K562 (cell line): ENCODE results near the gene WIPF3. TPM values are rescaled to one million over a fixed set of nuclear protein-coding genes. Genes with fewer than 3 reads are reported as not detected.

Source experiments
- ATAC-seq: fragments of 200-7000 bp; cut with Tn5 transposase; 3 replicates; pipeline ENCODE4 v1.9.1; 2020; ENCODE audit warnings: moderate library complexity
- BruUV-seq: library from RNA; stranded (reverse); fragments of 400-500 nt; replicated peaks from 2 replicates; lab custom pipeline; 2021; lab: Mats Ljungman, UMichigan
- CTCF ChIA-PET: fragments of 300-600 bp; formaldehyde crosslinking; extraction: SDS; loops from one replicate; lab custom pipeline; 2021; ENCODE audit warnings: low intra/inter-chr PET ratio; lab: Yijun Ruan, JAX
- POLR2A ChIA-PET: fragments of 300-600, 350-650 bp; sonication (Branson Sonifier 250); formaldehyde crosslinking; extraction: SDS; loops from one replicate; lab custom pipeline; 2021; ENCODE audit warnings: antibody characterized with exemption, inconsistent platforms; lab: Yijun Ruan, JAX
- DNase-seq, 4 experiments: peaks; one replicate each; pipeline versions ENCODE4 v3.0.0 to v3.0.0-alpha.2; 2011 to 2018; ENCODE audit warnings: low spot score in 3 of 4, mixed read lengths in 3 of 4; ENCODE audit errors: extremely low read depth in 1 of 4
- FAIRE-seq: peaks from 2 replicates; lab custom pipeline; 2011; peaks lifted over from hg19 to GRCh38; lab: Jason Lieb, UNC
- H2AFZ ChIP-seq: 2 replicates; pipeline ENCODE4 v1.6.0; 2011; ENCODE audit warnings: low read depth, low read length, control low read depth, inconsistent platforms
- H3K27ac ChIP-seq: fragments of 200-600 bp; 3 replicates; pipeline ENCODE4 v1.8.0; 2011; ENCODE audit warnings: low read depth, mild to moderate bottlenecking, control low read depth, inconsistent platforms, low read length, moderate library complexity, mixed read lengths; ENCODE audit errors: extremely low read depth
- H3K27me3 ChIP-seq, 2 experiments: fragments of 300-600 bp in 1 of 2; 2 replicates in 1 of 2; 3 replicates in 1 of 2; pipeline versions ENCODE4 v1.6.0 to v1.8.0; 2011; ENCODE audit warnings: inconsistent platforms in 2 of 2, low read length in 2 of 2, mild to moderate bottlenecking in 1 of 2, mixed read lengths in 1 of 2, moderate library complexity in 1 of 2; ENCODE audit not compliant: control insufficient read depth in 2 of 2, insufficient read depth in 2 of 2
- H3K36me3 ChIP-seq: fragments of 300-600 bp; 3 replicates; pipeline ENCODE4 v1.8.0; 2011; ENCODE audit warnings: mild to moderate bottlenecking, low read length, inconsistent platforms; ENCODE audit not compliant: control insufficient read depth, insufficient read depth
- H3K4me1 ChIP-seq, 2 experiments: fragments of 200-600 bp in 1 of 2; replicated peaks in 1 of 2; 2 replicates in 1 of 2; 3 replicates in 1 of 2; pipeline versions ENCODE4 v1.5.1 to v1.8.0; 2011; ENCODE audit warnings: inconsistent platforms in 2 of 2, low read length in 2 of 2, mild to moderate bottlenecking in 1 of 2, mixed read lengths in 1 of 2, moderate library complexity in 1 of 2; ENCODE audit not compliant: control insufficient read depth in 2 of 2, insufficient read depth in 2 of 2
- H3K4me2 ChIP-seq: 2 replicates; pipeline ENCODE4 v1.6.1; 2011; ENCODE audit warnings: low read length, control low read depth, inconsistent platforms, mixed read lengths; ENCODE audit not compliant: insufficient read depth
- H3K4me3 ChIP-seq: fragments of 200-600 bp; sonication (generic), shearing (Covaris generic); 2 replicates; pipeline ENCODE4 v1.5.1; 2016; ENCODE audit warnings: control low read depth, inconsistent platforms
- H3K79me2 ChIP-seq: fragments of 200-600 bp; 3 replicates; pipeline ENCODE4 v1.8.0; 2011; ENCODE audit warnings: low read length, inconsistent platforms; ENCODE audit not compliant: control insufficient read depth, insufficient read depth
- H3K9ac ChIP-seq, 2 experiments: 2 replicates each; pipeline versions ENCODE4 v1.6.0 to v1.6.1; 2011; ENCODE audit warnings: low read depth in 2 of 2, low read length in 2 of 2, control low read depth in 1 of 2, inconsistent platforms in 1 of 2, mild to moderate bottlenecking in 1 of 2, mixed read lengths in 1 of 2; ENCODE audit not compliant: insufficient read depth in 1 of 2
- H3K9me1 ChIP-seq: one replicate; pipeline ENCODE4 v1.6.0; 2011; ENCODE audit warnings: inconsistent platforms, mild to moderate bottlenecking, low read length, moderate library complexity; ENCODE audit not compliant: control insufficient read depth, insufficient read depth
- H3K9me3 ChIP-seq: replicated peaks from 2 replicates; pipeline ENCODE4 v1.5.1; 2011; ENCODE audit warnings: low read depth, low read length, inconsistent platforms; ENCODE audit not compliant: control insufficient read depth, insufficient read depth
- H4K20me1 ChIP-seq: replicated peaks from 2 replicates; pipeline ENCODE4 v1.6.1; 2011; ENCODE audit warnings: low read length, inconsistent platforms, mixed read lengths; ENCODE audit not compliant: control insufficient read depth, insufficient read depth
- ESRRB ChIP-seq: fragments of 250-450 bp; sonication (Bioruptor Pico); IDR thresholded peaks from 2 replicates; pipeline ENCODE4 v1.5.0; 2020; ENCODE audit warnings: mild to moderate bottlenecking, moderate library complexity, borderline replicate concordance
- NR3C1 ChIP-seq: sonication (generic); formaldehyde crosslinking; IDR thresholded peaks from 2 replicates; pipeline ENCODE4 v1.8.1; 2022; ENCODE audit warnings: missing genetic modification reagents
- RAD21 ChIP-seq, 2 experiments: fragments of 250-450 bp in 1 of 2; fragments of 450-650 bp in 1 of 2; sonication (Bioruptor Pico) in 1 of 2; formaldehyde crosslinking in 1 of 2; IDR thresholded peaks in 1 of 2; conservative IDR thresholded peaks in 1 of 2; 2 replicates each; pipeline versions ENCODE4 v1.4.0 to v1.8.0; 2020 to 2022; ENCODE audit warnings: mild to moderate bottlenecking in 2 of 2, moderate library complexity in 1 of 2
- WGBS: fragments of 100-300 bp; shearing (Covaris generic); methylation state at CpG from one replicate; pipeline ENCODE4 v1.1.6; 2016; ENCODE audit warnings: low coverage, mixed read lengths; ENCODE audit not compliant: insufficient coverage; ENCODE audit errors: missing lambda C conversion rate; 5-methylcytosine and 5-hydroxymethylcytosine counted together
- in situ Hi-C: fragments of 300-500 bp; cut with MboI; formaldehyde crosslinking; loops from 4 replicates; pipeline ENCODE4 v1.15.0; 2018; ENCODE audit warnings: inconsistent platforms, mixed read lengths
- intact Hi-C: fragments of 100-400 bp; cut with micrococcal nuclease; formaldehyde crosslinking; loops from 2 replicates; pipeline ENCODE4 v1.14.2; 2022
- polyA plus RNA-seq, 8 experiments: library from polyadenylated mRNA; depleted of rRNA in 4 of 8; stranded (reverse) in 5 of 8; unstranded in 3 of 8; fragments of >200 nt; fragmentation: Nextera tagmentation in 2 of 8; fragmentation: Illumina TruSeq in 1 of 8; extraction: Ambion mirVana in 2 of 8; extraction: Trizol in 1 of 8; gene quantifications; 2 replicates each; pipeline versions ENCODE4 v1.2.1 to v1.2.3, GENCODE V29; 2011 to 2014; ENCODE audit warnings: inconsistent platforms in 1 of 8, missing spikeins in 1 of 8
- total RNA-seq, 7 experiments: library from RNA; depleted of rRNA in 6 of 7; stranded (reverse); fragments of >200 nt in 6 of 7; fragmentation: Illumina TruSeq in 2 of 7; extraction: Trizol in 2 of 7; gene quantifications; 2 replicates each; pipeline versions ENCODE4 v1.2.1 to v1.2.3, GENCODE V29; 2011 to 2021; ENCODE audit warnings: low replicate concordance in 1 of 7
- TF ChIP-seq, protein P1 (sequence below): fragments of 250-450 bp; sonication (Bioruptor Pico); IDR thresholded peaks from 2 replicates; pipeline ENCODE4 v1.4.0; 2020; ENCODE audit warnings: borderline replicate concordance
- TF ChIP-seq, protein P2 (sequence below), 3 experiments: IDR thresholded peaks in 2 of 3; conservative IDR thresholded peaks in 1 of 3; 2 replicates each; pipeline ENCODE4 v1.5.1; 2011 to 2012; ENCODE audit warnings: low read length in 3 of 3, mild to moderate bottlenecking in 3 of 3, control low read depth in 2 of 3, improper control_type of control experiment in 1 of 3, inconsistent platforms in 1 of 3, low read depth in 1 of 3, mixed read lengths in 1 of 3, moderate library complexity in 1 of 3; ENCODE audit not compliant: insufficient read depth in 2 of 3

The WIPF3 gene
- total and polyA plus RNA-seq, 9 of the 15 experiments (the other 6 are each of a cell fraction or from before 2014, with no cell fraction given) = 0.18 to 3.2 (median 1.7) TPM

DNA sequence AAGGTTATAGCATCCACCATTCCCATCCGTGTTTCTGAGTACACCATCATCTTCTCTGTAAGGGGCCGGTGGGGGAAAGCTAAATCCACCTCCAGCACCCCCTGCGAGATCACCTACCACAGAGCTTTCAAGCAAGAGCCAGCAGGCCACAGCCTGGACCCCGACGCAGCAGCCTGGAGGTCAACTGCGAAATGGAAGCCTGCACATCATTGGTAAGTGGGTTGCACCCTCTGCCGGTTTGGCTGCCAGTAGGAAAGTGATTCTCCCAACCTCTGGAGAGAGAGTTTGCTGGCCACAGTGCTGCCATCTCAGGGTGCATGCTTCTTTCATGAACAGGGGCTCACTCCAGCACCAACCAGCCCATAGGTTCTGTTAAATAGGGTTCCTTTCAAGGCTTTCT, 81.7 kb downstream of the WIPF3 start:
- Histone ChIP-seq H3K9me1 (no peaks in the 10 kb centered on the region), H3K9me3 (no peaks in the 10 kb centered on the region; the same call in 1 of the 2 replicates), H3K27ac (no peak overlapping the region), H3K79me2 (no peaks in the 10 kb centered on the region), H3K9ac (no peak overlapping the region), H2AFZ (no peak overlapping the region), H3K27me3 (no peaks in the 10 kb centered on the region), H3K36me3 (no peaks in the 10 kb centered on the region), H4K20me1 (no peaks in the 10 kb centered on the region), H3K4me1 (peaks cover 2 to 17% of the 10 kb centered on the region in 2 experiments; a peak in 3 of 5 replicates), H3K4me2 (no peak overlapping the region), H3K4me3 (no peak overlapping the region)
- TF ChIP-seq, protein P1, sequence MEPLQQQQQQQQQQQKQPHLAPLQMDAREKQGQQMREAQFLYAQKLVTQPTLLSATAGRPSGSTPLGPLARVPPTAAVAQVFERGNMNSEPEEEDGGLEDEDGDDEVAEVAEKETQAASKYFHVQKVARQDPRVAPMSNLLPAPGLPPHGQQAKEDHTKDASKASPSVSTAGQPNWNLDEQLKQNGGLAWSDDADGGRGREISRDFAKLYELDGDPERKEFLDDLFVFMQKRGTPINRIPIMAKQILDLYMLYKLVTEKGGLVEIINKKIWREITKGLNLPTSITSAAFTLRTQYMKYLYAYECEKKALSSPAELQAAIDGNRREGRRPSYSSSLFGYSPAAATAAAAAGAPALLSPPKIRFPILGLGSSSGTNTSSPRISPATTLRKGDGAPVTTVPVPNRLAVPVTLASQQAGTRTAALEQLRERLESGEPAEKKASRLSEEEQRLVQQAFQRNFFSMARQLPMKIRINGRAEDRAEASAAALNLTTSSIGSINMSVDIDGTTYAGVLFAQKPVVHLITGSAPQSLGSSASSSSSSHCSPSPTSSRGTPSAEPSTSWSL (CRISPR knock-in tag) = no peak
- no peak for TF ChIP-seq NR3C1 (CRISPR knock-in tag)
- TF ChIP-seq, protein P2, sequence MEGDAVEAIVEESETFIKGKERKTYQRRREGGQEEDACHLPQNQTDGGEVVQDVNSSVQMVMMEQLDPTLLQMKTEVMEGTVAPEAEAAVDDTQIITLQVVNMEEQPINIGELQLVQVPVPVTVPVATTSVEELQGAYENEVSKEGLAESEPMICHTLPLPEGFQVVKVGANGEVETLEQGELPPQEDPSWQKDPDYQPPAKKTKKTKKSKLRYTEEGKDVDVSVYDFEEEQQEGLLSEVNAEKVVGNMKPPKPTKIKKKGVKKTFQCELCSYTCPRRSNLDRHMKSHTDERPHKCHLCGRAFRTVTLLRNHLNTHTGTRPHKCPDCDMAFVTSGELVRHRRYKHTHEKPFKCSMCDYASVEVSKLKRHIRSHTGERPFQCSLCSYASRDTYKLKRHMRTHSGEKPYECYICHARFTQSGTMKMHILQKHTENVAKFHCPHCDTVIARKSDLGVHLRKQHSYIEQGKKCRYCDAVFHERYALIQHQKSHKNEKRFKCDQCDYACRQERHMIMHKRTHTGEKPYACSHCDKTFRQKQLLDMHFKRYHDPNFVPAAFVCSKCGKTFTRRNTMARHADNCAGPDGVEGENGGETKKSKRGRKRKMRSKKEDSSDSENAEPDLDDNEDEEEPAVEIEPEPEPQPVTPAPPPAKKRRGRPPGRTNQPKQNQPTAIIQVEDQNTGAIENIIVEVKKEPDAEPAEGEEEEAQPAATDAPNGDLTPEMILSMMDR (IDR thresholded peaks at IDR 0.05 in 2 of 3, conservative IDR thresholded peaks at IDR 0.05 in 1 of 3; ENCODE audit: insufficient read depth in 2 of 3, low read depth in 1 of 3, low read length in 3 of 3) = peak in 2 of 3 experiments; percentile 12 to 17; a peak in 2 of 6 replicates
- TF ChIP-seq ESRRB = no peak
- TF ChIP-seq RAD21 (CRISPR knock-in tag; conservative IDR thresholded peaks at IDR 0.05 in 1 of 2, IDR thresholded peaks at IDR 0.05 in 1 of 2) = peak in 1 of 2 experiments; percentile 20; a peak in 1 of 4 replicates
- DNase-seq (no peak), ATAC-seq (no peak), FAIRE-seq (no peak)
- no TSS peak for BruUV-seq
- CTCF ChIA-PET = no interaction called here
- intact Hi-C loops (no loop called here), in situ Hi-C loops (no loop called here)
- 16% methylated on average over 7 of the region's 7 CpGs for WGBS
- POLR2A ChIA-PET = no interaction called here
